Right ventricle myocardium superior (tissue), 1 donor: ENCODE results near the gene LEKR1. TPM values are rescaled to one million over a fixed set of nuclear protein-coding genes. Genes with fewer than 3 reads are reported as not detected.
"Not testable (repeated sequence)": the region's sequence is repeated elsewhere in the genome, so short reads cannot be mapped to it uniquely, and the experiment has no call there.

Experiments used
- ATAC-seq: fragments of 200-7000 bp; cut with Tn5 transposase; one replicate; pipeline ENCODE4 v1.9.1; 2020; ENCODE audit warnings: mild to moderate bottlenecking; ENCODE audit not compliant: poor library complexity
- DNase-seq: peaks from one replicate; pipeline ENCODE4 v3.0.0-alpha.2; 2020
- intact Hi-C: fragments of 100-400 bp; cut with DNase I; formaldehyde crosslinking; loops from one replicate; pipeline ENCODE4 v1.11.2; 2022
- total RNA-seq: library from RNA; stranded (reverse); fragmentation: NEBNext Ultra II Directional; extraction: Animal tissue kit (Norgen Biotek cat#: 25700); gene quantifications from one replicate; pipeline ENCODE4 v1.2.1, GENCODE V29; 2021
- donor health status: DM: no; HTN: yes; CAD: no; lungs with severe emphysema.

LEKR1 gene
- total RNA-seq, 1 donor from 2014 or later = 0.56 TPM

DNA sequence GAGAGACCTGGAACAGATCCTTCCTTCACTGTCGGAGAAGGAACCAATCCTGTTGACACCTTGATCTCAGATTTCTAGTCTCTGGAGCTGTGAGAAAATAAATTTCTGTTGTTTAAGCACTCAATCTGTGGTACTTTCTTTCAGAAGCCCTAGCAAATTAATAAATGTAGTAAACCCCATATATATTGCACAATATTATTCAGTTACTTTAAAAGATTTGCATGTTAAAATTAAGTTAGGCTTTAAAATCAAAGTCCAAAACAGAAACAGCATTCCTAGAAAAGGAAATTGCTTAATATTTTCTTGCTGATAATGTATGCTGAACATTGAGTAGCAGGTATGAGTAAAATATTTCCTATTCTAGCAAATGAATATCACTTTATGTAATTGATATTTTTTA lies 113.2 kb downstream of the LEKR1 start:
- no peak for ATAC-seq
- intact Hi-C loops = no loop called here
- no peak for DNase-seq

DNA sequence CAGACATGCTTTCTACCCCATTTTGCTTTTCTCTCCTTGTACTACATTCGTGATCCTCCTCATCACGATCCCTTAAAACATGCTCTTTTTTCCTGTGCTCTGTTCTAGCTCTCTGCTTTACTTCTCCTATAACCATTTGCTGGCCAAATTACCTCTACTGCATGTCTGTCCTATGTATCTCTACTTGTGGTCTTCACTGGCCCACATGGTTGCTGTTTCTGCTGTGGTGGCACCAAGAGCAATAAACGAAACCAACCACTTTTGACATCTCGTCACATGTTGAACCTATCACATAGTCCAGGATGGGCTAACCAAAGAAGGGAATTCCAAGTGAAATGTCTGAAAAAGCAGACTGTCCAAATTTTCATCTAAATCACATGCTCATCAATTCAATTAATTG lies 115.2 kb downstream of the LEKR1 start:
- intact Hi-C loops = no loop called here
- DNase-seq = no peak
- no peak for ATAC-seq

DNA sequence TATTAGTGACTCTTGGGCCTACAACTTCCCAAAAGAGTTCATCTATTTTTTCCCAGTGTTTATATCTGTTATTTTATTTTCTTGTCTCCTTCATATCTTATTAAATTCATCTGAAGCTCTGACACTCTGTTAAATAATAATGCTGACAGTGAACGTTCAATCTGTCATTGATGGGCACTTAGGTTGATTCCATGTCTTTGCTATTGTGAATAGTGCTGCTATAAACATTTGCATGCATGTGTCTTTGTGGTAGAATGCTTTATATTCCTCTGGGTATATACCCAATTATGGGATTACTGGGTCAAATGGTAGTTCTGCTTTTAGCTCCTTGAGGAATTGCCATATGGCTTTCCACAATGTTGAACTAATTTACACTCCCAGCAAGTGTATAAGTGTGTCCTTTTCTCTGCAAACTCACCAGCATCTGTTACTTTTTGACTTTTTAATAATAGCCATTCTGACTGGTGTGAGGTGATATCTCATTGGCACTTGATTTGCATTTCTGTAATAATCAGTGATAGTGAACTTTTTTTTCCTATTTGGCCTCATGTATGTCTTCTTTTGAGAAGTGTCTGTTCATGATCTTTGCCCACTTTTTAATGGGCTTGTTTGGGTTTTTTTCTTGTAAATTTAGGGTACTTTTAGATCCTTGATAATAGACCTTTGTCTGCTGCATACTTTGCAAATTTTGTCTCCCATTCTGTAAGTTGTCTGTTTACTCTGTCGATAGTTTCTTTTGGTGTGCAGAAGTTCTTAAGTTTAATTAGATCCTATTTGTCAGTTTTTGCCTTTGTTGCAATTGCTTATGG lies 122.5 kb downstream of the LEKR1 start:
- no peak for ATAC-seq
- DNase-seq = no peak
- intact Hi-C loops = no loop called here

DNA sequence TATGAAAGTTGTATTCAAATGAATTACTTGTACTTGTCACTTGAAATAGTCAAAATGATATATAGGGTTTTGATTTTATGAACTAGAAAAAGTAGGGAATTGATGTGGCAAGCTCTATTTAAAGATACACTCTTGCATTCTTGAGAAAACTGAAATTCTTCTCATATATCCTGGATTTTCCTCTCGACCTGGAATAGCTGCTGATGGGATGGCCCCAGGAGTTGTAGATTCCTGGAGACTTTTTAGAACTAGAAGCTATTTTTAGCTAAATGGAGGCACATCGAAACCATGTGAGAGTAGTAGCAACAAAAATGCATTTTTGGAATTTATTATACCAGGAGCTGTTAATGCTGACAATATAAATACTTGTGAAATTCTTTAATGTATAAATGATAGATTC lies 125.9 kb downstream of the LEKR1 start:
- intact Hi-C loops = no loop called here
- no peak for ATAC-seq
- DNase-seq = no peak

DNA sequence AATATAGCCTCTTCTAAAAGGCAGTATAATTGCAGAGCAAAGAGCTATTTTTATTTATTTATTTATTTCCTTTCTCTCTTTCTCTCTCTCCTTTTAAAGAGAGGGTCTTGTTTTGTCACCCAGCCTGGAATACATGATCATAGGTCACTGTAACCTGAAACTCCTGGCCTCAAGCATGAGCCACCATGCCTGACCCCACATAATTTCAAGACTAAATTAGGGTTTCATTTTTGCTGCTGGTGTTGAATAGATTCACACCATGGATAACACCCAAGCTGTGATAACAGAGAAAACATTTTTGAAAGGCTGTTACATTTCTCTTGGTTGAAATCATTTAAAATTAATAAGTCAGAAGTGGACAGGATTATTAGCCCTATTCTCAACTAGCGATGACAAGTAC lies 131.6 kb downstream of the LEKR1 start:
- intact Hi-C loops = no loop called here
- ATAC-seq (no peak), DNase-seq (no peak)

DNA sequence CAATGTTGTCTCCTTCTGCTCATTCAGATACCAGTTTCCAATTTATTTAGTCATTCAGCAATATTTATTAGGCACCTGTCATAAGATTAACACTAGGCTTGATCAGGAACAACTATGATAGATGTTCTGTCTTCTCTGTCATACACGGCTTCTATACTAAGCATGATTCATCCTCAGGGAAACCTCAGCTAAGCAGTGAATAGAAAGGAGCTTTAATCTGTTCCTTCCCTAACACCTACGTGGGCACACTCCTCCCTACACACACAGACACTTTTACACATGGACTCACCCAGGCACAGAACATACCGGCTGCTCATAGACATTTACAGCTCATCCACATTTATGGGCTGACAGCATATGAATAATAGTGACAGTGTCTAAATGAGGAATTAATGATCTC lies 136.9 kb downstream of the LEKR1 start:
- no peak for ATAC-seq
- no peak for DNase-seq
- intact Hi-C loops = no loop called here

DNA sequence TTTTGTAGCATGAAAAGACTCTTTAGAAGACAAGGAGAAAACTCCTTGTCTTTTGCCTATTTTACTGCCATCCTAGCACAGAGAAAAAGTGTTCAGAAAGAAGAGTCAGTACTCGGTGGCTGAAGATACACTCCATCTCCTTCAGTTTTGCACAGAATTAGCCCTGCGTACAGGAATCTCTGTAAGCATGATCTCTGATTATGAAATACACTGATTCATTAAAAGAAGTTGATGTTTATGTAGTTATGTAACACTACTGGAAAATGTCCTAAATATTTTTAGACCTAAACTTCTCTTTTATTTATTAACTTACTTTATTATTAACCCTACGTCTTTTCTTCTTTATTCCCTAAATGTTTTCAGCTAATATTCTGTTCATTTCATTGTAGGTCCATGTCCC lies 138.4 kb downstream of the LEKR1 start:
- no peak for ATAC-seq
- intact Hi-C loops = no loop called here
- DNase-seq = no peak

DNA sequence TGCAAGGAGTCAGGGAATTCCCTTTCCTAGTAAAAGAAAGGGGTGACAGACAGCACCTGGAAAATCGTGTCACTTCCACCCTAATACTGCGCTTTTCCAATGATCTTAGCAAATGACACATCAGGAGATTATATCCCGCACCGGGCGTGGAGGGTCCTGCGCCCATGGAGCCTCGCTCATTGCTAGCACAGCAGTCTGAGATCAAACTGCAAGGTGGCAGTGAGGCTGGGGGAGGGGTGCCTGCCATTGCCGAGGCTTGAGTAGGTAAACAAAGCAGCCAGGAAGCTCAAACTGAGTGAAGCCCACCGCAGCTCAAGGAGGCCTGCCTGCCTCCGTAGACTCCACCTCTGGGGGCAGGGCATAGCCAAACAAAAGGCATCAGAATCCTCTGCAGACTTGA lies 140.2 kb downstream of the LEKR1 start:
- DNase-seq, ATAC-seq, intact Hi-C loops: not testable (repeated sequence)

DNA sequence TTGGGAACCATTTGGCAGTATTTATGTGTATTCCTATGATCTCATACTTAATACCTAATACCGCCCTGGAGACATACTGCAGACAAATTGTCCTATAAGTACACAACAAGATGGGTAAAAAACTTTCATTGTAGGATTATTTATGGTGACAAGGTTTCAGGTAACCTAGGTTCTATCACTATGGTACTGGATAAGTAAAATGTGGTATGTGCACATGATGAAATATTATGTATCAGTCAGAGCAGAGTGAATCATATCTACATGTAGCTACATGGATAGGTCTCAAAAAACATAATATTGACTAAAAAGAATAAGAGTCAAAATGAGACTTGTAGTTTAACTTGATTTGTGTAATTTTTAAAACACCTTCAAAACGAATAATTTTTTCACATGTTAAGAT lies 147.8 kb downstream of the LEKR1 start:
- ATAC-seq (no peak), DNase-seq (no peak)
- intact Hi-C loops = no loop called here

DNA sequence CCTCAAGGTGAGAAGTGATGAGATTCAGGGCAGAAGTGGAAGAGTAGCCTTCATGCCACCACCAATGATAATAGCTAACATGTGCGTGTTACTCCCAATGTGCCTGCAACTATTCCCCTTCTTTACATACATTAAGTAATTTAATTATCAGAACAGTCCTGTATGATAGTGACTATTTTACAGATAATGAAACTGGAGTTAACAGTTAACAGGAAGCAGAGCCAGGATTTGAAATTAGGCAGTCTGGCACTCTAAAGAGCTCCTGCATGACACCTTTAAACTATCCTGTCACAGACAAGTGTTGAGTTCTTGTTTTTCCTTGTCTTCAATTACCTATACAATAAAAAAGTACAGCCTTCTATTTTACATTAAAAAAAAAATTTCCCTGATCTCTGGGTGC lies 148.8 kb downstream of the LEKR1 start:
- intact Hi-C loops = no loop called here
- DNase-seq = no peak
- ATAC-seq = no peak

DNA sequence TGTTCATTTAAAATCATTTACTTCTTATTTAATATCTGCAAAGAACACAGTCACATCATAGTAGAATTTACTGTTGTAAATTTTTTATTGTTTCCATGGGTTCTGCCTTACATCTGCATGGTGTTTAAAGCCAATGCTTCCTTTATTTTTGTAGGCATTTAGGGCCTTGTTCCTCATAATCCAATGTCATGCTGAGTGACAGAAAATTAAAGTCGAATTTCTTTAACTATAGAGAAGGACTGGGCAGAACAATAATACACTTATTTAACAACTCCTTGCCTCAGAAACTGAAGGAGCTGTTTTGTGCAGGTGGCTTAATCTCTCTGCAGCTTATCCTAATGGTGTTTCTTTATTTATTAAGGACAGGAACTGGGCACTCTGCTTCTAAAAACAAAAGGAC lies 149.6 kb downstream of the LEKR1 start:
- ATAC-seq = no peak
- intact Hi-C loops = no loop called here
- DNase-seq = no peak

DNA sequence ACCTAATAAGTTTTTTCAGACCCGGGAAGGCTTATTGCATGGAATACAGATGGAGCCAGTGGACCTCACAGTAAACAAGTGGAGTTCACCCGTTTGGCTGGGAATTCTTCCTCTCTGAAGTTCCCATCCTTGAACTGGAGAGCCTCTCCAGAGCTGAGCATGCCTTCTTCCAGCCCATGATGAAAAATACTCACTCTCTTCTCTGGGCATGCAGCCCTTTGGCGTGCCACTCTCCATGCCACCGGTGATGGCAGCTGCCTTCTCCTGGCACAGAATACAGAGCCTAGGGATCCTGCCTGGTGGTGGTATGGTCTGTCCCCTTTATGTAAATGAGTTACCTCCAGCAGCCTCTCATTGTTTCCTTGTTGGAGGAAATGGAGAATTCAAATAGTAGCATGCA lies 150.8 kb downstream of the LEKR1 start:
- intact Hi-C loops = no loop called here
- DNase-seq (no peak), ATAC-seq (no peak)

DNA sequence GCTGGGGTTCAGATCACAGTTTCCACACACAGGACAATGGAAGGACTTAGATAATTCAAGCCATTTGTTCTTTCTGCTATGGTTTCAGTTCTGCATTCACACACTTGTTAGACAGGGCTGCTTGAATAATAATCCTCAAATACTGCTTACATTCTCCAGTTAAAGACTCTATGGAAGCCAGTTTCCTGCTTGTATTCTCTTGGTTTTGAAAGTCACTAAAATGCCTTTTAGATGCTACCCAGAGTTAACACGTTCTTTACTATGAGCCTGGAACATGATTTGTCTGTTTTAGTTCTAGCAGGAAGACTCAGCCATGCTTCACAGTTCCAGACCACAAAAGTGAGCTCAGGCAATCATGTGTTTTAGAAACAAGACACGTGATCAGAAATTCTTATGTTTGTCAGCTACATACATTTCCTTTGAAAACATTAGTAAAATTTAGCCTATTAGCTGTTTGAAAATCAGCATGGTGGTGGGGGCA lies 152.4 kb downstream of the LEKR1 start:
- DNase-seq (no peak), ATAC-seq (no peak)
- intact Hi-C loops = no loop called here

DNA sequence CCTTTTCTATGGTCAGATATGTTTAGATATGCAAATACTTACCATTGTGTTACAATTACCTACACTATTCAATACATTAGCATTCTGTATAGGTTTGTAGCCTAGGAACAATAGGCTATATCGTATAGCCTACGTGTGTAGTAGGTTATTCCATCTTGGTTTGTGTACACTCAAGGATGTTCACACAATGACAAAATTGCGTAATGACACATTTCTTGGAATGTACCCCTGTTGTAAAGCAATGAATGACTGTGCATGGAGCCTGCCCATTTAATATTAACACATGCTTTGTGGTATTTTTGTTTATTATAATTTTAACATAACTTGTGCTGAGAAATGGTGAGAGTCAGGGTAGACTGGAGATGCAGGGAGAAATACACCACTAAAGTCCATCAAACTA lies 154.9 kb downstream of the LEKR1 start:
- ATAC-seq = no peak
- intact Hi-C loops = no loop called here

DNA sequence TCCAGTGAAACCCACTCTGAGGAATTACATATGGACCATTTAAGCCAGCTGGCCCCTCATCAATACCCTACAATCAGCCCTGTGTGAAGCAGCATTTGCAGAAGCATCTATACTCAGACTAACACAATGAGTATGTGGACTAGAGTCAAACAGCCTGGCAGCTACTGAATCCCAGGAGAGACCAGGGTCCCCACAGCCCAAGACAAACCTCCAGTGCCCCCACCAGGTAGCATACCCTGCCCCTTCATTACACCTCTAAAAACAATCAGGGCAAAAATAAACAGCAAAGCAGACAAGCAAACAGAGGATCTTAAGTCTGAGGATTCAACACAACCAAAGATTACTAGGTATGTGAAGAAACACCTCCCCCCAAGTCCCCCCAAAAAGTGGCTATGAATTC lies 157.4 kb downstream of the LEKR1 start:
- no peak for DNase-seq

More for the DNA sequence above, 154.9 kb downstream of the LEKR1 start:
- DNase-seq = no peak

DNA sequence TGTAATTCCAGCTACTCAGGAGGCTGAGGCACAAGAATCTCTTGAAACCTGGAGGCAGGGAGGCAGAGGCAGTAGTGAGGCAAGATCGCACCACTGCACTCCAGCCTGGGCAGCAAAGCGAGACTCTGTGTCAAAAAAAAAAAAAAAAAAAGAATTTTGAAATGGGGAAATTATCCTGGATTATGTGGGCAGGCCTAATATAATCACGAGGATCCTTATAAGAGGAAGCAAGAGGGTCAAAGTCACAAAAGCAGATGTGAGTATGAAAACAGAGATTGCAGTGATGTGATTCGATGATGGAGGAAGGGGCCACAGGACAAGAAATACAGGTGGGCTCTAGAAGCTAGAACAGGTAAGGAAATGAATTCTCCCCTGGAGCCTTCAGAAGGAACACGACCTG lies 159.6 kb downstream of the LEKR1 start:
- intact Hi-C loops = no loop called here
- DNase-seq = no peak
- ATAC-seq = no peak

More for the DNA sequence above, 157.4 kb downstream of the LEKR1 start:
- intact Hi-C loops = no loop called here
- ATAC-seq = no peak

DNA sequence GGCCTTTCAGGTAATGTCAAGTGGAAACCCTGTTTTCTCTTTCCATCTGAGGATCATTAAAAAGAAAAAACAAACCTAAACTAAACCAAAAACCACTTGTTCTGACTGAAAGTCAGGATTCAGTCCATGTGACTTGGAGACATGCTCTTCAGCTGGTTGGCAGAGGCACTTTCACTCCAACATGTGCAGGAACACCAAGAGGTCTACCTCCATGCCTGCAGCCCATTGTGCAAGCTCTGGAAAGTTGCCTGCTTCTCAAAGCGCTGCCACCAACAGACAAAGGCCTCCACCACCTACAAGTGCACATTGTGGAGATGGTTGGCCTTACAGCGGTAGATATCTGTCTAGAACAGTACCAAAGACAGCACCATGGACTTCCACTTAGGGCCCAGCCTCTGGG lies 161.8 kb downstream of the LEKR1 start:
- DNase-seq (no peak), ATAC-seq (no peak)
- intact Hi-C loops = no loop called here

DNA sequence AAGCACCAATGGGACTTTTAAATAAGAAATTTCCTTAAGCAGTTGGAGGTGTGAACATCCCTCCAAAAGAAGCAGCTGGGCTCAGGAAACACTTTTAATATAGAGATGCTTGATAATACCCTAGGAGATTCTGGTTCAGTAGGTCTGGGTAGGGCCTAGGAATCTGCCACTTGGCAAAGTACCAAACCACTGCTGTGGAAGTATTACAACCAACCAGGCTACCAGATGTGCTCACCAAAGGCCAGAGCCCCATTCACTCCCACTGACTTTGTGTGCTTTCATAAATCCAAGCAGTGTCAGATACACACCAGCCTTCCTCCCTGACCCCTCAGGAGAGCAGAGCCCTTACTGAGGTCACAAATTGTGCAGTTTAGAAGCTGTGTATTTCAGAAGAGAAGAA lies 171.2 kb downstream of the LEKR1 start:
- ATAC-seq = no peak
- intact Hi-C loops = no loop called here
- no peak for DNase-seq

DNA sequence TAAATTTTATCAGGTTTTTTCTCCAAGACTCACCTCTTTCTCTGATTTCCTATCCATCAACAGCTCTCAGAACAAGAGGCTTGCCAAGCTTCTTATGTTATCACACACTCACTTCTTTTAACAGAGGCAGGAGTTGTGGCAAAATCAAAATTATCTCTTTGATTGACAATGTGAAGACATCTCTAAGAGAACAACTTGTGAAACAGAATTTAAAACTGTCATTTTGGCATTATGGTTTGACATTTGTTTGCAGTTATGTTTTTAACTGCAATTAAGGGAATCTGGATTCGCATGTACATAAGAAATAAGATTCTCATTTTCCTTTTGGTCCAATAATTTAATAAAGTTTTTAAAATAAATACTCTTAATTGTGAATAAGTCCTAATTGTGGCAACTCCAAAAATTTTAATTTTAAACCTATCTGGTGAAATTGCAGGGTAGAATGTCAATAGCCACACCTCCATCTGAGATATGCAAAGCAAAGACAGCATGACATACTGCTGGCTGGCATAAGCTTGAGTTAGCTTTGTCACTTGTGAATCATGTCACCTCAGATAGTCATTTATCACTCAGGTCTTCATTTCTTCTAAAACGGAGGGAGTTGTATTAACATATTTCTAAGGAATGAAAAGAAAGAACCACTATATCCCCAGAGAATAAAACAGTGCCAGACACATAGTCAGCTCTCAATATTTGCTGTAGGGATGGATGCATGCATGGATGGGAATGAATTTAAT lies 175.2 kb downstream of the LEKR1 start:
- DNase-seq = no peak
- intact Hi-C loops = no loop called here
- no peak for ATAC-seq

DNA sequence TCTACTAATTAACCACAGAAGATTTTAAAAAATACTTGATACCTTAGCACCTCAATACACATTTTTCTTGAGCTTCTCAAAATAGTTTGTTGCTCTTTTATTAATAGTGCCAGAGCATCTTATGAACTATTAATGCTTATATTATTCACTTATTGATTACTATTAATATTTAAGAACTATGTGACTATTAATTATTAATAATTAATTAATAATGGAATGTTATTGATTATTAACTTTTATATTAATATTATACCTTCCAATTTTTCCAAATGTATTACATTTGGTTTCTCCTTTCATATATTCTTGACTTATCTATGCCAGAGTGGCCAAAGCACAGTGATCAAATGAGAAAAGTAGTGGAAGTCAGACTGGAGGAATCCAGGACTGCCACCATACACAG lies 195.5 kb downstream of the LEKR1 start:
- intact Hi-C loops = no loop called here
- ATAC-seq (no peak), DNase-seq (no peak)
